ENCODE measurements around the gene CD300LF.
A peak's percentile ranks its signal among the peaks of the same experiment; 100 is the strongest.

Gene CD300LF

GRCh38 chr17:74748279-74748528 is 35.5 kb upstream of the CD300LF start:
- Histone ChIP-seq H3K27ac (ENCODE audit: poor library complexity, severe bottlenecking) (no peak overlapping the region), H3K36me3 (ENCODE audit: low read depth) (peaks cover 10% of the 10 kb centered on the region), H3K4me3 (ENCODE audit: severe bottlenecking) (peak overlapping the region; percentile 63), H3K4me1 (ENCODE audit: insufficient read depth, poor library complexity, severe bottlenecking) (peaks cover 2% of the 10 kb centered on the region), H3K27me3 (ENCODE audit: insufficient read depth, poor library complexity, severe bottlenecking) (no peaks in the 10 kb centered on the region), H3K9me3 (ENCODE audit: severe bottlenecking) (no peaks in the 10 kb centered on the region)
- DNase-seq (ENCODE audit: low spot score) = no peak
- TF ChIP-seq CTCF (IDR thresholded peaks at IDR 0.05; ENCODE audit: poor library complexity, severe bottlenecking) = no peak
- ATAC-seq (ENCODE audit: low read depth) = no peak

- no peak for TF ChIP-seq CTCF (IDR thresholded peaks at IDR 0.05; ENCODE audit: poor library complexity, severe bottlenecking)
- Histone ChIP-seq H3K27me3 (ENCODE audit: insufficient read depth, poor library complexity, severe bottlenecking) (no peaks in the 10 kb centered on the region), H3K4me3 (ENCODE audit: severe bottlenecking) (no peak overlapping the region), H3K27ac (ENCODE audit: poor library complexity, severe bottlenecking) (no peak overlapping the region), H3K36me3 (ENCODE audit: low read depth) (0 out of 2 replicates have a peak, but pooled peaks cover 3% of the 10 kb centered on the region), H3K4me1 (ENCODE audit: insufficient read depth, poor library complexity, severe bottlenecking) (peaks cover 2% of the 10 kb centered on the region), H3K9me3 (ENCODE audit: severe bottlenecking) (no peaks in the 10 kb centered on the region)
- ATAC-seq (ENCODE audit: low read depth) (no peak), DNase-seq (ENCODE audit: low spot score) (no peak)
These were observed 34.2 kb upstream of the CD300LF start for GRCh38 chr17:74746922-74747321.

GRCh38 chr17:74746376-74746775 is 33.7 kb upstream of the CD300LF start:
- Histone ChIP-seq H3K9me3 (ENCODE audit: severe bottlenecking) (no peaks in the 10 kb centered on the region), H3K4me1 (ENCODE audit: insufficient read depth, poor library complexity, severe bottlenecking) (peaks cover 2% of the 10 kb centered on the region), H3K27ac (ENCODE audit: poor library complexity, severe bottlenecking) (no peak overlapping the region), H3K27me3 (ENCODE audit: insufficient read depth, poor library complexity, severe bottlenecking) (no peaks in the 10 kb centered on the region), H3K36me3 (ENCODE audit: low read depth) (0 out of 2 replicates have a peak, but pooled peaks cover 3% of the 10 kb centered on the region), H3K4me3 (ENCODE audit: severe bottlenecking) (no peak overlapping the region)
- ATAC-seq (ENCODE audit: low read depth) (no peak), DNase-seq (ENCODE audit: low spot score) (no peak)
- TF ChIP-seq CTCF (IDR thresholded peaks at IDR 0.05; ENCODE audit: poor library complexity, severe bottlenecking) = no peak

- no peaks in the 10 kb centered on the region for H3K36me3 ChIP-seq (ENCODE audit: low read depth)
- H3K27me3 ChIP-seq (ENCODE audit: insufficient read depth, poor library complexity, severe bottlenecking) = no peaks in the 10 kb centered on the region
- peaks cover 2% of the 10 kb centered on the region for H3K4me1 ChIP-seq (ENCODE audit: insufficient read depth, poor library complexity, severe bottlenecking)
- no peak for ATAC-seq (ENCODE audit: low read depth)
- DNase-seq (ENCODE audit: low spot score) = no peak
- no peak for TF ChIP-seq CTCF (IDR thresholded peaks at IDR 0.05; ENCODE audit: poor library complexity, severe bottlenecking)
- H3K4me3 ChIP-seq (ENCODE audit: severe bottlenecking) = no peak overlapping the region
- no peak overlapping the region for H3K27ac ChIP-seq (ENCODE audit: poor library complexity, severe bottlenecking)
- no peaks in the 10 kb centered on the region for H3K9me3 ChIP-seq (ENCODE audit: severe bottlenecking)
These were observed 32.9 kb upstream of the CD300LF start for GRCh38 chr17:74745548-74746177.

GRCh38 chr17:74744714-74745547 is 32.2 kb upstream of the CD300LF start:
- TF ChIP-seq CTCF (IDR thresholded peaks at IDR 0.05; ENCODE audit: poor library complexity, severe bottlenecking) = peak; percentile 97
- Histone ChIP-seq H3K27me3 (ENCODE audit: insufficient read depth, poor library complexity, severe bottlenecking) (no peaks in the 10 kb centered on the region), H3K27ac (ENCODE audit: poor library complexity, severe bottlenecking) (no peak overlapping the region), H3K4me3 (ENCODE audit: severe bottlenecking) (no peak overlapping the region), H3K9me3 (ENCODE audit: severe bottlenecking) (no peaks in the 10 kb centered on the region), H3K36me3 (ENCODE audit: low read depth) (no peaks in the 10 kb centered on the region), H3K4me1 (ENCODE audit: insufficient read depth, poor library complexity, severe bottlenecking) (no peaks in the 10 kb centered on the region)
- ATAC-seq (ENCODE audit: low read depth) (peak; percentile 24; the same call in 1 of the 3 replicates), DNase-seq (ENCODE audit: low spot score) (peak; percentile 60)
